Measurements from ENCODE around the gene PMEPA1. TPM values are rescaled to one million over a fixed set of nuclear protein-coding genes. Genes with fewer than 3 reads are reported as not detected.

Gene PMEPA1
- total and polyA plus RNA-seq, 2 donors (not counting 1 experiment from before 2014, with no cell fraction given): 9.9 to 37.4 TPM

DNA sequence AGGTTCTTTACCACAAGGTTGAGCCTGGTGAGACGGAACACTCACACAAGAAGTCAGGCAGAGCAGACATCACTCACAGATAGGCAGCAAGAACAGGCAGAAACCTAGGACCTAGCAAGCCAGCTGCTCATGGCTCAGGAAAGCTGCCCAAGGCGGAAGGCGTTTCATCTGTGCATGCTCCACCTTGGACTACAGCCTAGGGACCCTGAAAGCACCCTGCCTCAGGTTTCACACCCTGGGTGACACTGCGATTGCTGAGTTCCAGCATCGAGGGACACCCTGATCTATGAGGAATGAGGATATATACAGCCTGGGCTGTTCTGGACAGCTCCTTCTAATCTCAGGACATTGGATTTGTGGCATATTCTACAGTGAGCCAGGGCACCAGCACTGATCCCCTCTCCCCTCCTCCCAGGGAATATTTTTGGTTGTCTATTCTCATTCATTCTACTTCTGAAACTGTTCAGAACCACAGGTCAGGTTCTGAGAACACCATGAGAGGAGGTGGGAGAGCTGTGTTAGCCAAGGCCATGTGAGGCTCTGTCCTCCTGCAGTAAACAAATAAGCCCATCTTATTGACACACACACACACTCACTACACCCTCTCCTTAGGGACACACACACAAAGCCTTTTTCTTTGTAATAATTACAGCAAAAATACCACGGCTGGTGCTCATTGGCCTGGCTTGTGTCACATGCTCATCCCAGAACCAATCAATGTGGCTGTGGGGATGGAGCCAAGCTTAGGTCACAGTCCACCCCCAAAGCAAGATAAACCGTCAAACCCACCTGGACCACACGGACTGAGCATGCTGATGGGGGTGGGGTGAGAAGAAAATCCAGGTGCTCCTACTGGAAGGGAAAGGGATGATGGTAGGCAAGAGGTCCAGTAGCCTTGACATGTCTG is 26.3 kb upstream of the PMEPA1 start:
- H3K4me2 ChIP-seq (replicated peaks; ENCODE audit: low read depth, low read length, poor library complexity, severe bottlenecking): no peak overlapping the region
- ATAC-seq (ENCODE audit: low read depth) (no peak), DNase-seq (no peak)
- H3K36me3 ChIP-seq (replicated peaks in 1 of 2; ENCODE audit: control extremely low read depth in 1 of 2, control insufficient read depth in 1 of 2, extremely low read depth in 1 of 2, insufficient read depth in 2 of 2, low read length in 1 of 2): no peaks in the 10 kb centered on the region
- H3K27me3 ChIP-seq (replicated peaks in 1 of 4; ENCODE audit: control extremely low read depth in 1 of 4, control insufficient read depth in 3 of 4, insufficient read depth in 4 of 4, low read length in 3 of 4): peaks cover 0 to 26% (median 9%) of the 10 kb centered on the region in 4 experiments
- H3K9ac ChIP-seq (ENCODE audit: low read length): no peak overlapping the region
- WGBS (ENCODE audit: insufficient coverage): 92% methylated on average over 6 of the region's 8 CpGs
- peaks cover 8% of the 10 kb centered on the region for H3K4me1 Mint-ChIP-seq
- no peak overlapping the region for H3K27ac ChIP-seq (ENCODE audit: low read length in 2 of 2)
- POLR2A ChIA-PET: no interaction called here
- intact Hi-C loops (cut with micrococcal nuclease): no loop called here
- peaks cover 29% of the 10 kb centered on the region for H3K27me3 Mint-ChIP-seq
- H4K20me1 ChIP-seq (ENCODE audit: control insufficient read depth, insufficient read depth, low read length, poor library complexity, severe bottlenecking): no peaks in the 10 kb centered on the region
- CTCF ChIA-PET: no interaction called here
- no peak overlapping the region for H3K4me3 Mint-ChIP-seq
- H3K27ac Mint-ChIP-seq: no peak overlapping the region
- no peak overlapping the region for H3K4me3 ChIP-seq (ENCODE audit: control extremely low read depth in 1 of 5, extremely low read depth in 1 of 5, insufficient read depth in 1 of 5, low read depth in 2 of 5, low read length in 4 of 5)
- H3K9me3 Mint-ChIP-seq (ENCODE audit: insufficient read depth): no peaks in the 10 kb centered on the region
- TF ChIP-seq EZH2 (IDR thresholded peaks at IDR 0.05; ENCODE audit: borderline replicate concordance, insufficient read depth, low read depth, low read length, poor library complexity, severe bottlenecking): no peak
- TF ChIP-seq CTCF (IDR thresholded peaks at IDR 0.05): no peak
- H3K4me1 ChIP-seq (ENCODE audit: control insufficient read depth in 2 of 2, insufficient read depth in 2 of 2, low read length in 2 of 2): peaks cover 0 to 3% of the 10 kb centered on the region in 2 donors
- no peaks in the 10 kb centered on the region for H3K79me2 ChIP-seq (ENCODE audit: control insufficient read depth, insufficient read depth, low read length)
- no peak overlapping the region for H2AFZ ChIP-seq (ENCODE audit: insufficient read depth, low read depth, low read length, poor library complexity, severe bottlenecking)
- peaks cover 0 to 7% (median 0%) of the 10 kb centered on the region in 3 donors for H3K9me3 ChIP-seq (ENCODE audit: control extremely low read depth in 1 of 3, control insufficient read depth in 2 of 3, insufficient read depth in 1 of 3, low read length in 2 of 3)

GRCh38 chr20:57734754-57735153 is 24.9 kb upstream of the PMEPA1 start:
- Histone ChIP-seq H3K4me1 (ENCODE audit: control insufficient read depth in 2 of 2, insufficient read depth in 2 of 2, low read length in 2 of 2) (peaks cover 0 to 3% of the 10 kb centered on the region in 2 donors), H3K9ac (ENCODE audit: low read length) (no peak overlapping the region), H3K27ac (ENCODE audit: low read length in 2 of 2) (no peak overlapping the region), H3K79me2 (ENCODE audit: control insufficient read depth, insufficient read depth, low read length) (no peaks in the 10 kb centered on the region), H3K36me3 (replicated peaks in 1 of 2; ENCODE audit: control extremely low read depth in 1 of 2, control insufficient read depth in 1 of 2, extremely low read depth in 1 of 2, insufficient read depth in 2 of 2, low read length in 1 of 2) (no peaks in the 10 kb centered on the region), H3K27me3 (replicated peaks in 1 of 4; ENCODE audit: control extremely low read depth in 1 of 4, control insufficient read depth in 3 of 4, insufficient read depth in 4 of 4, low read length in 3 of 4) (peaks cover 0 to 26% (median 10%) of the 10 kb centered on the region in 4 experiments), H3K4me2 (replicated peaks; ENCODE audit: low read depth, low read length, poor library complexity, severe bottlenecking) (no peak overlapping the region), H2AFZ (ENCODE audit: insufficient read depth, low read depth, low read length, poor library complexity, severe bottlenecking) (no peak overlapping the region), H3K9me3 (ENCODE audit: control extremely low read depth in 1 of 3, control insufficient read depth in 2 of 3, insufficient read depth in 1 of 3, low read length in 2 of 3) (peaks cover 0 to 7% (median 0%) of the 10 kb centered on the region in 3 donors), H3K4me3 (ENCODE audit: control extremely low read depth in 1 of 5, extremely low read depth in 1 of 5, insufficient read depth in 1 of 5, low read depth in 2 of 5, low read length in 4 of 5) (no peak overlapping the region), H4K20me1 (ENCODE audit: control insufficient read depth, insufficient read depth, low read length, poor library complexity, severe bottlenecking) (no peaks in the 10 kb centered on the region)
- 97% methylated on average over 5 of the region's 6 CpGs for WGBS (ENCODE audit: insufficient coverage)
- no peaks in the 10 kb centered on the region for H3K9me3 Mint-ChIP-seq (ENCODE audit: insufficient read depth)
- no peak overlapping the region for H3K27ac Mint-ChIP-seq
- intact Hi-C loops (cut with micrococcal nuclease): no loop called here
- peaks cover 25% of the 10 kb centered on the region for H3K27me3 Mint-ChIP-seq
- no peak for ATAC-seq (ENCODE audit: low read depth)
- no peak overlapping the region for H3K4me3 Mint-ChIP-seq
- POLR2A ChIA-PET: no interaction called here
- peaks cover 8% of the 10 kb centered on the region for H3K4me1 Mint-ChIP-seq
- TF ChIP-seq EZH2 (IDR thresholded peaks at IDR 0.05; ENCODE audit: borderline replicate concordance, insufficient read depth, low read depth, low read length, poor library complexity, severe bottlenecking) (no peak), CTCF (IDR thresholded peaks at IDR 0.05) (no peak)
- DNase-seq: no peak
- CTCF ChIA-PET: no interaction called here
